Activated T-helper 2 cell treated with anti-CD3 and anti-CD28 coated beads, Interferon-gamma antibody, Interleukin-2, Interleukin-4, amounts not matched to agents 10 μg/mL and 5 μg/mL and 100 μg/mL, durations not matched to agents 14 hours and 24 hours and 36 hours (primary cell): ENCODE measurements around the gene MORN1. TPM values are rescaled to one million over a fixed set of nuclear protein-coding genes. Genes with fewer than 3 reads are reported as not detected.
"Not testable (repeated sequence)": the region's sequence is repeated elsewhere in the genome, so short reads cannot be mapped to it uniquely, and the experiment has no call there.

ENCODE experiments used
- DNase-seq: peaks from one replicate; pipeline ENCODE4 v3.0.0; 2021; ENCODE audit warnings: low spot score
- H3K27ac Mint-ChIP-seq: one replicate; pipeline ENCODE4 v1.8.0; 2021; ENCODE audit warnings: mixed read lengths
- H3K27me3 Mint-ChIP-seq: one replicate; pipeline ENCODE4 v1.8.0; 2021; ENCODE audit warnings: low read depth, mixed read lengths
- H3K36me3 Mint-ChIP-seq: one replicate; pipeline ENCODE4 v1.8.0; 2021; ENCODE audit warnings: low read depth, mixed read lengths
- H3K4me1 Mint-ChIP-seq: one replicate; pipeline ENCODE4 v1.8.0; 2021; ENCODE audit warnings: low read depth, mixed read lengths
- H3K4me3 Mint-ChIP-seq: one replicate; pipeline ENCODE4 v1.8.0; 2021; ENCODE audit warnings: low read depth, mild to moderate bottlenecking, moderate library complexity, mixed read lengths
- H3K9me3 Mint-ChIP-seq: one replicate; pipeline ENCODE4 v1.8.0; 2021; ENCODE audit warnings: mixed read lengths
- intact Hi-C: fragments of 100-400 bp; cut with micrococcal nuclease; formaldehyde crosslinking; loops from one replicate; pipeline ENCODE4 v1.15.1; 2023
- total RNA-seq: library from RNA; stranded (reverse); gene quantifications from 2 replicates; pipeline ENCODE4 v1.2.3, GENCODE V29; 2022

Gene MORN1
- 7.5 and 8.0 TPM in 2 replicates for total RNA-seq

DNA sequence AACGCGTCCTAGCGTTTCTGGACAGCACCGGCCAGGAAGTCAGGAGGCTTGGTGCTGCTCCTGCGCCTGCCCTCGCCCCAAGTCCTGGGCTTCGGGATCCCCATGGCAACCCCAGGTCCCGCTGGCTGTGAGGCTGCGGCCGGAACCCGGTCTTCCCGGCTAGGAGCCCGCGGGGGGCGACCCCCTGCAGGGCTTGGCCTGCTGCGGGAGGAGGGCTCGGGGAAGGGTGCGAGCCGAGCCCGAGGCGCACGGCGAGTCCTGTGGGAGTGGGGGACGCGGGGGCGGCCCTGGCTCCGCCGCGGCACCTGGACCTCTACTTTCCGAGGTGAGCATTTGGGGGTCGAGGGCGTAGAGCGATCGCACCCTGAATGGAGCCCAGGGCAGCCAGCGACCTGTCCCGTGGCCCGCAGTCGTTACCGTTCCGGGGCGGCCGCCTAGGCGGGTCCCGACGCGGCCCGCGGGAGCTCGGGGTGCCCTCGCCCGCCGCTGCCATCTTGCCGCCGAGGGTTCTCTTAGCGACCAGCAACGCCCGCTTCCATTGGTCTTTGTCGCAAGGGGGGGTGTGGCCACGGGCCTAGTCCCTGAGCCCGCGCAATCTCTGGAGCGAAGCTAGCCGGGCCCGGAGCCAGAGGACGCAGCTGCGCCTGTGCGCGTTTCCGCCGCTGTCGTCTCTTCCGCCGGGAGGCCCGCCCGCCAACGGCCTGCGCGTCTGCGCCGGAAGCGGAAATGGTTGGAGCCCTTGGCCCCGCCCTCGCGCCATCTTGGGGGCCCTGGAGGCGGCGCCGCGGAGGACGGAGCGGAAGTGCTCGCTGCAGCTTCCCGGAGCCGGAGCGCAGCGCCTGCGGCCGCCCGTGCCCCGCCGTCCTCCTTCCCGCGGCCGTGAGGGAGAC, at the start of gene MORN1, which contains the start of gene RER1:
TSS of gene MORN1 (minus strand) at position 514 of the 890 bp plus-strand sequence. CDS start at position 493, 21 bp downstream.
TSS of gene RER1 (plus strand) at position 801 of the 890 bp plus-strand sequence. CDS start 3,950 bp downstream, outside the sequence.
- peak within 1 kb of the TSS; percentile 84 for H3K4me3 Mint-ChIP-seq
- no peaks in the 10 kb centered on the region for H3K9me3 Mint-ChIP-seq

DNA sequence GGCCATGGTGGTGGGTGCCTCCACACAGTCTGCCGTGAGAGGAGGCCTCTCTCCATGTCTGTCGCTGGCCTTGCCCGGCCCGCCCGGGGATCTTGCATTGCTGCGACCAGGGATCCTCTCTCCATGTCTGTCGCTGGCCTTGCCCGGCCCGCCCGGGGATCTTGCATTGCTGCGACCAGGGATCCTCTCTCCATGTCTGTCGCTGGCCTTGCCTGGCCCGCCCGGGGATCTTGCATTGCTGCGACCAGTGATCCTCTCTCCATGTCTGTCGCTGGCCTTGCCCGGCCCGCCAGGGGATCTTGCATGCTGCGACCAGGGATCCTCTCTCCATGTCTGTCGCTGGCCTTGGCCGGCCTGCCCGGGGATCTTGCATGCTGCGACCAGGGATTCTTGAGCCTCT, 49.0 kb upstream of the MORN1 start:
- H3K4me3 Mint-ChIP-seq, H3K27ac Mint-ChIP-seq, H3K36me3 Mint-ChIP-seq, H3K27me3 Mint-ChIP-seq, H3K4me1 Mint-ChIP-seq, intact Hi-C loops, DNase-seq, H3K9me3 Mint-ChIP-seq: not testable (repeated sequence)

More for the DNA sequence above, at the start of gene MORN1, which contains the start of gene RER1:
- H3K4me1 Mint-ChIP-seq: peaks cover 25% of the 10 kb centered on the region
- H3K27me3 Mint-ChIP-seq: no peaks in the 10 kb centered on the region
- peak; percentile 99 for DNase-seq
- intact Hi-C loops: loop anchor here (1.0 kb wide), 2 partner anchors 21 to 135 kb away; partner anchors contain the start of genes PANK4 and PEX10
- peaks cover 36% of the 10 kb centered on the region for H3K36me3 Mint-ChIP-seq
- H3K27ac Mint-ChIP-seq: peak within 1 kb of the TSS; percentile 76

GRCh38 chr1:2439369-2439768, 48.0 kb upstream of the MORN1 start:
- Mint-ChIP-seq H3K36me3 (no peaks in the 10 kb centered on the region), H3K27ac (no peak overlapping the region), H3K4me3 (no peak overlapping the region), H3K9me3 (no peaks in the 10 kb centered on the region), H3K27me3 (peaks cover 3% of the 10 kb centered on the region), H3K4me1 (no peaks in the 10 kb centered on the region)
- DNase-seq: no peak
- intact Hi-C loops: no loop called here

- Mint-ChIP-seq H3K9me3 (no peaks in the 10 kb centered on the region), H3K36me3 (no peaks in the 10 kb centered on the region), H3K4me1 (no peaks in the 10 kb centered on the region), H3K4me3 (no peak overlapping the region), H3K27me3 (peaks cover 3% of the 10 kb centered on the region), H3K27ac (no peak overlapping the region)
- DNase-seq: no peak
- intact Hi-C loops: no loop called here
Measured at GRCh38 chr1:2438641-2439040, 47.3 kb upstream of the MORN1 start.

GRCh38 chr1:2438038-2438437, 46.7 kb upstream of the MORN1 start:
- Mint-ChIP-seq H3K9me3 (no peaks in the 10 kb centered on the region), H3K27ac (no peak overlapping the region), H3K4me1 (no peaks in the 10 kb centered on the region), H3K36me3 (no peaks in the 10 kb centered on the region), H3K4me3 (no peak overlapping the region), H3K27me3 (peaks cover 3% of the 10 kb centered on the region)
- no peak for DNase-seq
- intact Hi-C loops: no loop called here

- Mint-ChIP-seq H3K4me1 (no peaks in the 10 kb centered on the region), H3K27ac (no peak overlapping the region), H3K36me3 (no peaks in the 10 kb centered on the region), H3K4me3 (no peak overlapping the region), H3K27me3 (peaks cover under 1% of the 10 kb centered on the region), H3K9me3 (no peaks in the 10 kb centered on the region)
- DNase-seq: no peak
- intact Hi-C loops: no loop called here
Measured at GRCh38 chr1:2437617-2438016, 46.3 kb upstream of the MORN1 start.

GRCh38 chr1:2436876-2437275, 45.5 kb upstream of the MORN1 start:
- DNase-seq: no peak
- H3K4me3 Mint-ChIP-seq: no peak overlapping the region
- no peaks in the 10 kb centered on the region for H3K4me1 Mint-ChIP-seq
- no peaks in the 10 kb centered on the region for H3K27me3 Mint-ChIP-seq
- no peaks in the 10 kb centered on the region for H3K9me3 Mint-ChIP-seq
- H3K27ac Mint-ChIP-seq: no peak overlapping the region
- intact Hi-C loops: no loop called here
- no peaks in the 10 kb centered on the region for H3K36me3 Mint-ChIP-seq

GRCh38 chr1:2435746-2436355, 44.5 kb upstream of the MORN1 start:
- DNase-seq: no peak
- no peaks in the 10 kb centered on the region for H3K9me3 Mint-ChIP-seq
- no peak overlapping the region for H3K27ac Mint-ChIP-seq
- no peaks in the 10 kb centered on the region for H3K36me3 Mint-ChIP-seq
- no peak overlapping the region for H3K4me3 Mint-ChIP-seq
- intact Hi-C loops: no loop called here
- H3K27me3 Mint-ChIP-seq: no peaks in the 10 kb centered on the region
- H3K4me1 Mint-ChIP-seq: no peaks in the 10 kb centered on the region

DNA sequence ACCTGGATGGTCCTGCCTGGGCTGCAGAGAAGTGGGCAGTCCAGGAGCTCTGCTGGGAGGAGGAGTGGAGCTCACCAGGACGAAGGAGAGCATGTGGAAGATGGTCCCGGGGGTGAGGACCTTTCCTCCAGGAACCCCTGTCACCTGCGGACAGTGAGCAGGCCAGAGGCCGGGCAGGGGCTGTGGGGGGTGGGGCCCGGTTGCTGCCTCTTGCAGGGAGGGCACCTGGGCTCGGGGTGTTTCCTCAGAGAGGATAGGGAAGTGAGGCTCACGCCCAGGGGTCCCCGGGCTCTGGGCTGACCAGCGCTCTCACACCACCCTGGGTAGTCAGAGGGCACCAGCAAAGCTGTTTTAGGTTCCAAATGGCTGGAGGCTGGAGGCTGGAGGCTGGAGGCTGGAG, 43.7 kb upstream of the MORN1 start:
- no peak overlapping the region for H3K27ac Mint-ChIP-seq
- no peak for DNase-seq
- no peaks in the 10 kb centered on the region for H3K27me3 Mint-ChIP-seq
- H3K4me3 Mint-ChIP-seq: no peak overlapping the region
- no peaks in the 10 kb centered on the region for H3K36me3 Mint-ChIP-seq
- no peaks in the 10 kb centered on the region for H3K9me3 Mint-ChIP-seq
- H3K4me1 Mint-ChIP-seq: no peaks in the 10 kb centered on the region
- intact Hi-C loops: no loop called here

- Mint-ChIP-seq H3K27ac (no peak overlapping the region), H3K36me3 (no peaks in the 10 kb centered on the region), H3K4me3 (no peak overlapping the region), H3K9me3 (peaks cover 6% of the 10 kb centered on the region), H3K4me1 (no peaks in the 10 kb centered on the region), H3K27me3 (no peaks in the 10 kb centered on the region)
- no peak for DNase-seq
- intact Hi-C loops: no loop called here
Measured at GRCh38 chr1:2433936-2434655, 42.7 kb upstream of the MORN1 start.

DNA sequence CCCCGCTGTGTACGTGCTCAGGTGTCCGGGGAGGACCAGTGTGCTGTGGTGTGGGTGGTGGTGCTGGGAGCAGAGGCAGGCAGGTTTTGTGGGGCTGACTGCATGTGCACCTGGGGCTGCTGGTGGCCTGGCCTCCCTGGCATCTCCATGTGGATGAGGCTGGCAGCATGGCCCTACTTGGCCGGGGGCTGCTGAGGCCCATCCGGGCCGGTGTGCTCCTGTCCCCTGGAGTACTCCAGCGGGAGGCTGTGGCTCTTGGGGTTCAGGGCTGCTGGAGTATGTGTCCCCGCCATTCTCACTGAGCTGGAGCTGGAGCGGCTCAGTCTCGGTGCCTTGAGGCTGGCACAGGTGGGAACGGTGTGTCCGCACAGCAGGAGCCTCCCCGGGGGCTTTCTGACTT, 41.8 kb upstream of the MORN1 start:
- peaks cover 6% of the 10 kb centered on the region for H3K9me3 Mint-ChIP-seq
- intact Hi-C loops: no loop called here
- H3K4me3 Mint-ChIP-seq: no peak overlapping the region
- no peaks in the 10 kb centered on the region for H3K36me3 Mint-ChIP-seq
- DNase-seq: no peak
- no peaks in the 10 kb centered on the region for H3K4me1 Mint-ChIP-seq
- H3K27ac Mint-ChIP-seq: no peak overlapping the region
- H3K27me3 Mint-ChIP-seq: no peaks in the 10 kb centered on the region

- peaks cover 6% of the 10 kb centered on the region for H3K9me3 Mint-ChIP-seq
- no peak overlapping the region for H3K27ac Mint-ChIP-seq
- intact Hi-C loops: no loop called here
- H3K27me3 Mint-ChIP-seq: no peaks in the 10 kb centered on the region
- no peaks in the 10 kb centered on the region for H3K4me1 Mint-ChIP-seq
- H3K4me3 Mint-ChIP-seq: no peak overlapping the region
- no peak for DNase-seq
- H3K36me3 Mint-ChIP-seq: no peaks in the 10 kb centered on the region
Measured at GRCh38 chr1:2432441-2432844, 41.1 kb upstream of the MORN1 start.
